Panc1 (cell line): ENCODE measurements around the gene RAD21L1. TPM values are rescaled to one million over a fixed set of nuclear protein-coding genes. Genes with fewer than 3 reads are reported as not detected.

Source experiments
- ATAC-seq: fragments of 200-7000 bp; cut with Tn5 transposase; 2 replicates; pipeline ENCODE4 v1.9.1; 2020; ENCODE audit warnings: mild to moderate bottlenecking, moderate library complexity
- BruUV-seq: library from RNA; stranded (reverse); fragments of 400-500 nt; replicated peaks from 2 replicates; lab custom pipeline; 2021; lab: Mats Ljungman, UMichigan
- CTCF ChIA-PET: fragments of 300-600 bp; sonication (Branson Sonifier 250); formaldehyde crosslinking; loops from one replicate; lab custom pipeline; 2022; ENCODE audit warnings: antibody characterized with exemption; lab: Charles Lee
- POLR2A ChIA-PET: fragments of 300-600 bp; sonication (Branson Sonifier 250); formaldehyde crosslinking; loops from one replicate; lab custom pipeline; 2022; ENCODE audit warnings: antibody characterized with exemption; lab: Charles Lee
- DNase-seq: peaks from one replicate; pipeline ENCODE4 v3.0.0-alpha.2; 2010; ENCODE audit warnings: low read depth, low spot score
- H3K27ac ChIP-seq: 2 replicates; pipeline ENCODE4 v1.5.1; 2011; ENCODE audit warnings: mild to moderate bottlenecking, low read length, inconsistent platforms
- H3K27me3 ChIP-seq: fragments of 200-500 bp; sonication (Bioruptor generic); 2 replicates; pipeline ENCODE4 v1.6.0; 2014; ENCODE audit warnings: low read length, inconsistent platforms; ENCODE audit not compliant: control insufficient read depth, insufficient read depth
- H3K36me3 ChIP-seq: fragments of 200-500 bp; sonication (Bioruptor generic); 2 replicates; pipeline ENCODE4 v1.5.1; 2014; ENCODE audit warnings: inconsistent platforms, mild to moderate bottlenecking, low read length, moderate library complexity; ENCODE audit not compliant: control insufficient read depth, insufficient read depth
- H3K4me1 ChIP-seq: 2 replicates; pipeline ENCODE4 v1.5.1; 2011; ENCODE audit warnings: inconsistent platforms, mild to moderate bottlenecking, low read length, moderate library complexity; ENCODE audit not compliant: control insufficient read depth, insufficient read depth
- H3K4me3 ChIP-seq, 2 experiments: 2 replicates each; pipeline ENCODE4 v1.5.1; 2011 to 2012; ENCODE audit warnings: low read depth in 2 of 2, low read length in 2 of 2, mild to moderate bottlenecking in 2 of 2, inconsistent platforms in 1 of 2, moderate library complexity in 1 of 2
- H3K9me3 ChIP-seq: fragments of 200-500 bp; sonication (Bioruptor generic); 2 replicates; pipeline ENCODE4 v1.5.1; 2014; ENCODE audit warnings: low read depth, mild to moderate bottlenecking, inconsistent platforms, low read length, moderate library complexity; ENCODE audit not compliant: control insufficient read depth, insufficient read depth
- CTCF ChIP-seq: fragments of 450-650 bp; IDR thresholded peaks from 2 replicates; pipeline ENCODE4 v1.5.1; 2017; ENCODE audit warnings: mild to moderate bottlenecking
- POLR2AphosphoS5 ChIP-seq: IDR thresholded peaks from 2 replicates; pipeline ENCODE4 v1.6.1; 2012; ENCODE audit warnings: mild to moderate bottlenecking, low read depth, low read length, moderate library complexity
- REST ChIP-seq, 2 experiments: IDR thresholded peaks; 2 replicates each; pipeline ENCODE4 v1.6.1; 2011 to 2012; ENCODE audit warnings: low read depth in 2 of 2, control low read depth in 1 of 2, low read length in 1 of 2, mild to moderate bottlenecking in 1 of 2, moderate library complexity in 1 of 2; ENCODE audit not compliant: insufficient read depth in 1 of 2
- SIN3A ChIP-seq: IDR thresholded peaks from 2 replicates; pipeline ENCODE4 v1.6.1; 2012; ENCODE audit warnings: low read depth, mild to moderate bottlenecking, low read length, moderate library complexity, borderline replicate concordance; ENCODE audit not compliant: insufficient read depth
- TCF7L2 ChIP-seq: IDR thresholded peaks from 2 replicates; pipeline ENCODE4 v1.6.1; 2011; ENCODE audit warnings: mild to moderate bottlenecking, low read depth, low read length, inconsistent platforms
- in situ Hi-C: cut with HindIII; loops from 2 replicates; pipeline ENCODE4 v1.10.0; 2016; ENCODE audit warnings: low sequenced_read_pairs, low pct_unique_long_range_greater_than_20kb
- intact Hi-C: fragments of 100-400 bp; cut with micrococcal nuclease; formaldehyde crosslinking; loops from one replicate; pipeline ENCODE4 v1.10.0; 2022; ENCODE audit not compliant: unreplicated experiment
- total RNA-seq: library from RNA; stranded (reverse); gene quantifications from one replicate; pipeline ENCODE4 v1.2.1, GENCODE V29; 2021; ENCODE audit not compliant: unreplicated experiment

RAD21L1 gene
- total RNA-seq, 1 experiment from 2014 or later, result 1.0 TPM

GRCh38 chr20:1296922-1297321 is 71.1 kb downstream of the RAD21L1 start:
- Histone ChIP-seq H3K9me3 (no peaks in the 10 kb centered on the region), H3K36me3 (no peaks in the 10 kb centered on the region), H3K27me3 (no peaks in the 10 kb centered on the region), H3K27ac (no peak overlapping the region), H3K4me1 (no peaks in the 10 kb centered on the region; the same call in 1 of the 2 replicates), H3K4me3 (no peak overlapping the region)
- no TSS peak for BruUV-seq
- CTCF ChIA-PET, result no interaction called here
- intact Hi-C loops (no loop called here), in situ Hi-C loops (no loop called here)
- DNase-seq, result no peak
- POLR2A ChIA-PET, result no interaction called here
- no peak for ATAC-seq
- TF ChIP-seq CTCF, result no peak
- no peak for TF ChIP-seq POLR2AphosphoS5
- no peak for TF ChIP-seq SIN3A

- intact Hi-C loops, result no loop called here
- BruUV-seq, result no TSS peak
- ChIA-PET CTCF (no interaction called here), POLR2A (interaction anchor here (1.0 kb wide), 1 partner anchor 28 kb away, joined by 3 read pairs; no protein-coding TSS in a partner anchor)
- in situ Hi-C loops, result no loop called here
- Histone ChIP-seq H3K36me3 (no peaks in the 10 kb centered on the region), H3K4me3 (no peak overlapping the region), H3K27me3 (no peaks in the 10 kb centered on the region), H3K4me1 (no peaks in the 10 kb centered on the region; the same call in 1 of the 2 replicates), H3K9me3 (no peaks in the 10 kb centered on the region), H3K27ac (no peak overlapping the region)
- DNase-seq, result no peak
- no peak for TF ChIP-seq TCF7L2
- TF ChIP-seq CTCF, result no peak
- TF ChIP-seq POLR2AphosphoS5, result no peak
- no peak for TF ChIP-seq SIN3A
- TF ChIP-seq REST (IDR thresholded peaks at IDR 0.05; ENCODE audit: insufficient read depth in 1 of 2, low read depth in 2 of 2, low read length in 1 of 2), result no peak
- no peak for ATAC-seq
Observed at GRCh38 chr20:1297486-1297885, 71.6 kb downstream of the RAD21L1 start.
